Sigmoid colon (tissue), 4 donors: ENCODE data around the gene HIC2.
"Not testable (repeated sequence)": the region's sequence is repeated elsewhere in the genome, so short reads cannot be mapped to it uniquely, and the experiment has no call there.

Experiments used
- CTCF ChIP-seq, 4 experiments: fragments of 450-650 bp in 3 of 4; fragments of 200-600 bp in 1 of 4; IDR thresholded peaks; one replicate each; pipeline ENCODE4 v1.5.1; 2016 to 2019; ENCODE audit warnings: antibody characterized with exemption in 4 of 4, mild to moderate bottlenecking in 3 of 4, moderate library complexity in 2 of 4
- EP300 ChIP-seq, 4 donors: sonication (generic); formaldehyde crosslinking; IDR thresholded peaks; one replicate each; pipeline ENCODE4 v1.6.1; 2017; ENCODE audit warnings: antibody characterized with exemption in 4 of 4
- POLR2A ChIP-seq, 2 donors: fragments of 450-650 bp; IDR thresholded peaks; one replicate each; pipeline ENCODE4 v1.6.1; 2016; ENCODE audit warnings: antibody characterized with exemption in 2 of 2, mild to moderate bottlenecking in 2 of 2, moderate library complexity in 2 of 2

- TF ChIP-seq CTCF, POLR2A, EP300 (IDR thresholded peaks at IDR 0.05): not testable (repeated sequence)
Measured at GRCh38 chr22:21473664-21474063, 56.5 kb downstream of the HIC2 start.
